Esophagus squamous epithelium (tissue), 4 donors: ENCODE data around the gene CD47.

ENCODE experiments used
- CTCF ChIP-seq, 6 experiments: fragments of 450-650 bp in 4 of 6; fragments of 200-600 bp in 2 of 6; sonication (generic) in 2 of 6; IDR thresholded peaks; one replicate each; pipeline ENCODE4 v1.5.1; 2016 to 2019; ENCODE audit warnings: antibody characterized with exemption in 6 of 6, mild to moderate bottlenecking in 4 of 6, moderate library complexity in 4 of 6
- POLR2A ChIP-seq, 4 donors: fragments of 450-650 bp; IDR thresholded peaks; one replicate each; pipeline ENCODE4 v1.6.1; 2017; ENCODE audit warnings: antibody characterized with exemption in 4 of 4, mild to moderate bottlenecking in 4 of 4, moderate library complexity in 3 of 4

GRCh38 chr3:108031895-108032294 lies 58.9 kb downstream of the CD47 start:
- TF ChIP-seq CTCF (IDR thresholded peaks at IDR 0.05), result no peak
- no peak for TF ChIP-seq POLR2A (IDR thresholded peaks at IDR 0.05)
